K562 (cell line): ENCODE measurements around the gene PA2G4. TPM values are rescaled to one million over a fixed set of nuclear protein-coding genes. Genes with fewer than 3 reads are reported as not detected.

Experiments
- C11orf30 ChIP-seq: fragments of 450-650 bp; IDR thresholded peaks from 2 replicates; pipeline ENCODE4 v1.6.1; 2016; ENCODE audit warnings: low read depth, mild to moderate bottlenecking
- CBX1 ChIP-seq: sonication (generic); IDR thresholded peaks from 2 replicates; pipeline ENCODE4 v1.6.1; 2016; ENCODE audit warnings: antibody characterized with exemption, low read depth, mild to moderate bottlenecking
- CTCF ChIP-seq, 3 experiments: IDR thresholded peaks in 2 of 3; conservative IDR thresholded peaks in 1 of 3; 2 replicates each; pipeline ENCODE4 v1.5.1; 2011 to 2012; ENCODE audit warnings: low read length in 3 of 3, mild to moderate bottlenecking in 3 of 3, control low read depth in 2 of 3, improper control_type of control experiment in 1 of 3, inconsistent platforms in 1 of 3, low read depth in 1 of 3, mixed read lengths in 1 of 3, moderate library complexity in 1 of 3; ENCODE audit not compliant: insufficient read depth in 2 of 3
- E2F5 ChIP-seq: sonication (generic); formaldehyde crosslinking; IDR thresholded peaks from 2 replicates; pipeline ENCODE4 v1.8.0; 2022; ENCODE audit warnings: mild to moderate bottlenecking, missing genetic modification reagents
- E2F6 ChIP-seq, 2 experiments: IDR thresholded peaks; 2 replicates each; pipeline ENCODE4 v1.6.1; 2011; ENCODE audit warnings: borderline replicate concordance in 1 of 2, control low read depth in 1 of 2, low read depth in 1 of 2, low read length in 1 of 2, mild to moderate bottlenecking in 1 of 2, mixed read lengths in 1 of 2, moderate library complexity in 1 of 2; ENCODE audit not compliant: insufficient read depth in 1 of 2, insufficient read length in 1 of 2, poor library complexity in 1 of 2, severe bottlenecking in 1 of 2; ENCODE audit errors: extremely low read depth in 1 of 2
- ELF1 ChIP-seq: fragments of 200-800 bp; sonication (Bioruptor generic); IDR thresholded peaks from 2 replicates; pipeline ENCODE4 v1.6.1; 2016; ENCODE audit warnings: missing genetic modification characterization, missing compliant biosample characterization
- FOXK1 ChIP-seq: sonication (generic); formaldehyde crosslinking; IDR thresholded peaks from 2 replicates; pipeline ENCODE4 v1.8.0; 2022; ENCODE audit warnings: missing genetic modification reagents, mild to moderate bottlenecking, borderline replicate concordance
- GMEB1 ChIP-seq: fragments of 250-450 bp; sonication (Bioruptor Pico); IDR thresholded peaks from 2 replicates; pipeline ENCODE4 v1.4.0; 2020; ENCODE audit warnings: mild to moderate bottlenecking
- HDAC8 ChIP-seq: fragments of 450-650 bp; IDR thresholded peaks from 2 replicates; pipeline ENCODE4 v1.6.1; 2016; ENCODE audit warnings: mild to moderate bottlenecking, missing genetic modification characterization, moderate library complexity, missing compliant biosample characterization
- HDGF ChIP-seq: fragments of 450-650 bp; IDR thresholded peaks from 2 replicates; pipeline ENCODE4 v1.6.1; 2016
- HMGN3 ChIP-seq: IDR thresholded peaks from 2 replicates; pipeline ENCODE4 v1.6.1; 2011; ENCODE audit warnings: borderline replicate concordance, low read depth, mild to moderate bottlenecking, mixed read lengths, low read length; ENCODE audit not compliant: insufficient read length; ENCODE audit errors: extremely low read depth
- ILK ChIP-seq: fragments of 450-650 bp; IDR thresholded peaks from 2 replicates; pipeline ENCODE4 v1.6.1; 2016; ENCODE audit warnings: missing genetic modification characterization, low read depth, mild to moderate bottlenecking, missing compliant biosample characterization, moderate library complexity, borderline replicate concordance
- KLF6 ChIP-seq: fragments of 250-450 bp; sonication (Bioruptor Pico); IDR thresholded peaks from 2 replicates; pipeline ENCODE4 v1.4.0; 2020; ENCODE audit warnings: mild to moderate bottlenecking, moderate library complexity, borderline replicate concordance
- NELFE ChIP-seq: IDR thresholded peaks from 2 replicates; pipeline ENCODE4 v1.6.1; 2011; ENCODE audit warnings: mild to moderate bottlenecking; ENCODE audit not compliant: insufficient read depth, insufficient read length
- NEUROD1 ChIP-seq: fragments of 150-350 bp; IDR thresholded peaks from 2 replicates; pipeline ENCODE4 v1.6.1; 2014; ENCODE audit warnings: borderline replicate concordance, low read length, low read depth; ENCODE audit not compliant: partially characterized antibody
- TAF15 ChIP-seq: fragments of 200-400 bp; formaldehyde crosslinking; IDR thresholded peaks from 2 replicates; pipeline ENCODE4 v1.6.1; 2017; ENCODE audit warnings: mild to moderate bottlenecking, low read depth, low read length, moderate library complexity
- TRIM28 ChIP-seq: fragments of 450-650 bp; IDR thresholded peaks from 2 replicates; pipeline ENCODE4 v1.6.1; 2017
- ZBED1 ChIP-seq: IDR thresholded peaks from 2 replicates; pipeline ENCODE4 v1.6.1; 2014
- ZNF124 ChIP-seq: sonication (generic); formaldehyde crosslinking; IDR thresholded peaks from 2 replicates; pipeline ENCODE4 v1.8.1; 2022; ENCODE audit warnings: missing genetic modification reagents
- ZNF431 ChIP-seq: sonication (generic); formaldehyde crosslinking; IDR thresholded peaks from 2 replicates; pipeline ENCODE4 v1.8.0; 2022; ENCODE audit warnings: mild to moderate bottlenecking, missing genetic modification reagents
- polyA plus RNA-seq, 8 experiments: library from polyadenylated mRNA; depleted of rRNA in 4 of 8; stranded (reverse) in 5 of 8; unstranded in 3 of 8; fragments of >200 nt; fragmentation: Nextera tagmentation in 2 of 8; fragmentation: Illumina TruSeq in 1 of 8; extraction: Ambion mirVana in 2 of 8; extraction: Trizol in 1 of 8; gene quantifications; 2 replicates each; pipeline versions ENCODE4 v1.2.1 to v1.2.3, GENCODE V29; 2011 to 2014; ENCODE audit warnings: inconsistent platforms in 1 of 8, missing spikeins in 1 of 8
- total RNA-seq, 7 experiments: library from RNA; depleted of rRNA in 6 of 7; stranded (reverse); fragments of >200 nt in 6 of 7; fragmentation: Illumina TruSeq in 2 of 7; extraction: Trizol in 2 of 7; gene quantifications; 2 replicates each; pipeline versions ENCODE4 v1.2.1 to v1.2.3, GENCODE V29; 2011 to 2021; ENCODE audit warnings: low replicate concordance in 1 of 7

Gene PA2G4
- total and polyA plus RNA-seq, 9 of the 15 experiments (the other 6 are each of a cell fraction or from before 2014, with no cell fraction given), result 230 to 925 (median 638) TPM

GRCh38 chr12:56104109-56104814 is at the start of gene PA2G4 (continued):
- TF ChIP-seq TAF15, result no peak
- no peak for TF ChIP-seq ZNF124 (CRISPR knock-in tag)
- TF ChIP-seq ELF1 (tag), result 0 out of 2 replicates have a peak, but pooled peaks have one; percentile 40
- TF ChIP-seq NEUROD1, result peak; percentile 32
- peak; percentile 95 to 97 for TF ChIP-seq E2F6 (IDR thresholded peaks at IDR 0.05; ENCODE audit: borderline replicate concordance in 1 of 2, extremely low read depth in 1 of 2, insufficient read depth in 1 of 2, insufficient read length in 1 of 2, low read depth in 1 of 2, low read length in 1 of 2, poor library complexity in 1 of 2, severe bottlenecking in 1 of 2)
- peak; percentile 78 for TF ChIP-seq ZBED1
- no peak for TF ChIP-seq KLF6 (CRISPR knock-in tag)
- TF ChIP-seq E2F5 (CRISPR knock-in tag), result 0 out of 2 replicates have a peak, but pooled peaks have one; percentile 42
- TF ChIP-seq HDAC8 (tag), result peak; percentile 7; the same call in 1 of the 2 replicates
- TF ChIP-seq TRIM28, result no peak
- no peak for TF ChIP-seq ILK
- no peak for TF ChIP-seq FOXK1 (CRISPR knock-in tag)
- TF ChIP-seq NELFE, result no peak
- no peak for TF ChIP-seq ZNF431
- 0 out of 2 replicates have a peak, but pooled peaks have one; percentile 21 for TF ChIP-seq C11orf30
- TF ChIP-seq CTCF (IDR thresholded peaks at IDR 0.05 in 2 of 3, conservative IDR thresholded peaks at IDR 0.05 in 1 of 3; ENCODE audit: insufficient read depth in 2 of 3, low read depth in 1 of 3, low read length in 3 of 3), result no peak; a peak in 1 of 6 replicates
- peak; percentile 74 for TF ChIP-seq GMEB1 (CRISPR knock-in tag)
- TF ChIP-seq CBX1, result no peak
- TF ChIP-seq HMGN3, result peak; percentile 92
- TF ChIP-seq HDGF, result 0 out of 2 replicates have a peak, but pooled peaks have one; percentile 16
